Measurements from ENCODE around the gene FBXO44.
"Not testable (repeated sequence)": the region's sequence is repeated elsewhere in the genome, so short reads cannot be mapped to it uniquely, and the experiment has no call there.

Gene FBXO44

GRCh38 chr1:11654137-11654938, at the start of gene FBXO44, which contains the start of gene FBXO2:
FBXO44 (plus strand) TSS chr1:11654877; CDS start chr1:11655836, 959 bp downstream.
FBXO2 (minus strand) TSS chr1:11654429; CDS start chr1:11654340, 89 bp downstream.
- DNase-seq: peak; percentile 44

- DNase-seq: no peak
Observed at GRCh38 chr1:11606775-11607174, 47.9 kb upstream of the FBXO44 start.

GRCh38 chr1:11608596-11609130, 46.0 kb upstream of the FBXO44 start:
- DNase-seq: not testable (repeated sequence)

GRCh38 chr1:11609378-11609777, 45.3 kb upstream of the FBXO44 start:
- not testable (repeated sequence) for DNase-seq

- DNase-seq: no peak
Observed at GRCh38 chr1:11610629-11611180, 44.0 kb upstream of the FBXO44 start.

GRCh38 chr1:11611638-11612327, 42.9 kb upstream of the FBXO44 start:
- no peak for DNase-seq

GRCh38 chr1:11613347-11613746, 41.3 kb upstream of the FBXO44 start:
- no peak for DNase-seq

GRCh38 chr1:11615090-11615489, 39.6 kb upstream of the FBXO44 start:
- DNase-seq: no peak

- DNase-seq: no peak
Observed at GRCh38 chr1:11616766-11617165, 37.9 kb upstream of the FBXO44 start.

GRCh38 chr1:11617314-11617713, 37.4 kb upstream of the FBXO44 start:
- no peak for DNase-seq

GRCh38 chr1:11617741-11618140, 36.9 kb upstream of the FBXO44 start:
- no peak for DNase-seq

- no peak for DNase-seq
Observed at GRCh38 chr1:11620405-11620804, 34.3 kb upstream of the FBXO44 start.

GRCh38 chr1:11620924-11621323, 33.8 kb upstream of the FBXO44 start:
- no peak for DNase-seq

- DNase-seq: no peak
Observed at GRCh38 chr1:11622398-11622797, 32.3 kb upstream of the FBXO44 start.

- no peak for DNase-seq
Observed at GRCh38 chr1:11623702-11624101, 31.0 kb upstream of the FBXO44 start.

- DNase-seq: no peak
Observed at GRCh38 chr1:11626551-11626950, 28.1 kb upstream of the FBXO44 start.

- no peak for DNase-seq
Observed at GRCh38 chr1:11628767-11629166, 25.9 kb upstream of the FBXO44 start.

- DNase-seq: peak; percentile 13
Observed at GRCh38 chr1:11629184-11630016, 25.3 kb upstream of the FBXO44 start.

GRCh38 chr1:11634365-11635192, 20.1 kb upstream of the FBXO44 start:
- DNase-seq: peak; percentile 67

GRCh38 chr1:11638121-11638520, 16.6 kb upstream of the FBXO44 start:
- no peak for DNase-seq

- DNase-seq: no peak
Observed at GRCh38 chr1:11639372-11639771, 15.3 kb upstream of the FBXO44 start.

GRCh38 chr1:11640101-11640500, 14.6 kb upstream of the FBXO44 start:
- DNase-seq: no peak

All from NCI-H2171 (cell line).